GM10248 (cell line): Measurements from ENCODE around the gene AP2A2.

Source experiments
- CTCF ChIA-PET: fragments of 300-600 bp; sonication (Branson Sonifier 250); formaldehyde crosslinking; extraction: SDS; loops from one replicate; lab custom pipeline; 2021; ENCODE audit warnings: antibody characterized with exemption; lab: Yijun Ruan, JAX
- POLR2A ChIA-PET: fragments of 350-650 bp; sonication (Branson Sonifier 250); formaldehyde crosslinking; extraction: SDS; loops from one replicate; lab custom pipeline; 2020; ENCODE audit warnings: antibody characterized with exemption; lab: Yijun Ruan, JAX
- DNase-seq: peaks from one replicate; pipeline ENCODE4 v3.0.0; 2012; ENCODE audit errors: extremely low spot score
- CTCF ChIP-seq: IDR thresholded peaks from 2 replicates; pipeline ENCODE4 v1.5.1; 2012; ENCODE audit warnings: mild to moderate bottlenecking, low read depth; ENCODE audit errors: extremely low read depth, missing control alignments, control extremely low read depth

Gene AP2A2

GRCh38 chr11:898143-898511 is 27.5 kb upstream of the AP2A2 start:
- peak; percentile 18 for TF ChIP-seq CTCF
- POLR2A ChIA-PET, result no interaction called here
- DNase-seq, result no peak
- CTCF ChIA-PET, result no interaction called here

- ChIA-PET POLR2A (no interaction called here), CTCF (no interaction called here)
- TF ChIP-seq CTCF, result no peak
- DNase-seq, result no peak
Observed at GRCh38 chr11:898540-899190, 27.0 kb upstream of the AP2A2 start.

- DNase-seq, result no peak
- no peak for TF ChIP-seq CTCF
- POLR2A ChIA-PET, result no interaction called here
- CTCF ChIA-PET, result interaction anchor here (0.9 kb wide), 1 partner anchor 51 kb away, joined by 3 read pairs; no protein-coding TSS in a partner anchor
Observed at GRCh38 chr11:899724-900123, 25.9 kb upstream of the AP2A2 start.

GRCh38 chr11:900545-900944 is 25.1 kb upstream of the AP2A2 start:
- no peak for DNase-seq
- TF ChIP-seq CTCF, result no peak
- ChIA-PET CTCF (interaction anchor here (1.0 kb wide), 1 partner anchor 21 kb away, joined by 3 read pairs; no protein-coding TSS in a partner anchor), POLR2A (no interaction called here)

GRCh38 chr11:901452-902061 is 24.1 kb upstream of the AP2A2 start:
- CTCF ChIA-PET, result no interaction called here
- DNase-seq, result no peak
- no peak for TF ChIP-seq CTCF
- POLR2A ChIA-PET, result no interaction called here

GRCh38 chr11:904380-904779 is 21.3 kb upstream of the AP2A2 start:
- no peak for DNase-seq
- ChIA-PET POLR2A (no interaction called here), CTCF (interaction anchor here (1.5 kb wide), 1 partner anchor 56 kb away, joined by 4 read pairs; no protein-coding TSS in a partner anchor)
- TF ChIP-seq CTCF, result no peak
